ENCODE data around the gene CEP290. TPM values are rescaled to one million over a fixed set of nuclear protein-coding genes. Genes with fewer than 3 reads are reported as not detected.
"Not testable (repeated sequence)": the region's sequence is repeated elsewhere in the genome, so short reads cannot be mapped to it uniquely, and the experiment has no call there.

The CEP290 gene
- total RNA-seq, 4 donors from 2014 or later: 5.6 to 77.8 (median 16.3) TPM

DNA sequence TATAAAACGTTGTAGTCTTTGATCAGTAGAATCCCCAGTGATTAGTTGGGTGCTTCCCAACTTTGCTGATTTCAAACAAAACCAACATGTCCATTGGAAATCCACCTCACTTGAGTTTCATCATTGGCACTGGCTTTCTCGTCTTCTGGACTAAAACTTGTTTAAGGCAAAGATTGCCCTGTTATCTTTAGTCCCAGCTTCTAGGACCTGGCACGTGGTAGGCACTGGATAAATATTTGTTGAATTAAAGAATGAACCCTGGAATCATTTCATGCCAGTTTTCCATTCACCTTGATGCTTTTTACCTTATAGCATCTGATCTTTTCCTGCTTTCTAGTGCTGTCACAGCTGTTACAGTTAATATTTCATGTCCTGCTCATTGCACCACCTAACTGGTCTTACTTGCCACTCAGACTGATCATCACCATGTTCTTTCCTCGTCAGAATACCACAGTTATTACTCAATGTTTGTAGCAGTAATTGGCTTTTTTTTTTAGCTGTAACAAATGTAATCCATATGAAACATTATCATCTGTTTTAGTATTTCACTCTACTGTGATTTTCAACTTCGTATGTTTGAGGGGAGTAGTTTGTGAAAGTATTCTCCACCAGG is 105.4 kb downstream of the CEP290 start:
- no peak for DNase-seq
- Histone ChIP-seq H3K27me3 (no peaks in the 10 kb centered on the region), H3K4me1 (no peaks in the 10 kb centered on the region), H3K27ac (peak overlapping the region; percentile 73 to 83), H3K9me3 (no peaks in the 10 kb centered on the region), H3K4me3 (peak overlapping the region; percentile 71 to 90), H3K36me3 (no peaks in the 10 kb centered on the region)
- intact Hi-C loops (cut with DNase I; ENCODE audit: low total_unique reads): no loop called here
- TF ChIP-seq, protein P1, sequence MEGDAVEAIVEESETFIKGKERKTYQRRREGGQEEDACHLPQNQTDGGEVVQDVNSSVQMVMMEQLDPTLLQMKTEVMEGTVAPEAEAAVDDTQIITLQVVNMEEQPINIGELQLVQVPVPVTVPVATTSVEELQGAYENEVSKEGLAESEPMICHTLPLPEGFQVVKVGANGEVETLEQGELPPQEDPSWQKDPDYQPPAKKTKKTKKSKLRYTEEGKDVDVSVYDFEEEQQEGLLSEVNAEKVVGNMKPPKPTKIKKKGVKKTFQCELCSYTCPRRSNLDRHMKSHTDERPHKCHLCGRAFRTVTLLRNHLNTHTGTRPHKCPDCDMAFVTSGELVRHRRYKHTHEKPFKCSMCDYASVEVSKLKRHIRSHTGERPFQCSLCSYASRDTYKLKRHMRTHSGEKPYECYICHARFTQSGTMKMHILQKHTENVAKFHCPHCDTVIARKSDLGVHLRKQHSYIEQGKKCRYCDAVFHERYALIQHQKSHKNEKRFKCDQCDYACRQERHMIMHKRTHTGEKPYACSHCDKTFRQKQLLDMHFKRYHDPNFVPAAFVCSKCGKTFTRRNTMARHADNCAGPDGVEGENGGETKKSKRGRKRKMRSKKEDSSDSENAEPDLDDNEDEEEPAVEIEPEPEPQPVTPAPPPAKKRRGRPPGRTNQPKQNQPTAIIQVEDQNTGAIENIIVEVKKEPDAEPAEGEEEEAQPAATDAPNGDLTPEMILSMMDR (IDR thresholded peaks at IDR 0.05): no peak
- no peak for TF ChIP-seq POLR2A (IDR thresholded peaks at IDR 0.05)

DNA sequence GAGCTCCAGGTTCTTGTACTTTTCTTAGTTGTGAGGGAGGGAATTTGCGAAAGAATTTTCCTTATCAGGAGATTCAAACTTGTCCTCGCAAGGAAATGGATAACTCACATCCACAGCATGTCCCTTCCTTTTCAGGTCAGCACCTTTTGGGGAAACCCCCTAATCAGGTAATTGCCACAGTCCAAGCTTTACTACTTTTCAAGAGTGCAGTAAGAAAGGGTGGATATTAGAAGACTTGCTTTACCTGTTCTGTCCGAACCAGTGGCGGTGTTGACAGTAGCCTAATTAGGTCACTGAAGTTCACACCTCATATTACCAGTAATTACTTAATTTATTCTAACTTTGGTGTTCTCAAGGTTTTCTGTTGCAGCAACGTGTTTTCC is 106.0 kb downstream of the CEP290 start:
- H3K27me3 ChIP-seq: no peaks in the 10 kb centered on the region
- TF ChIP-seq POLR2A (IDR thresholded peaks at IDR 0.05): no peak
- TF ChIP-seq, protein P1 (IDR thresholded peaks at IDR 0.05): no peak
- intact Hi-C loops (cut with DNase I; ENCODE audit: low total_unique reads): no loop called here
- H3K27ac ChIP-seq: peak overlapping the region; percentile 73 to 83
- H3K4me3 ChIP-seq: peak overlapping the region; percentile 71 to 90
- no peaks in the 10 kb centered on the region for H3K36me3 ChIP-seq
- DNase-seq: no peak
- no peaks in the 10 kb centered on the region for H3K9me3 ChIP-seq
- no peaks in the 10 kb centered on the region for H3K4me1 ChIP-seq

DNA sequence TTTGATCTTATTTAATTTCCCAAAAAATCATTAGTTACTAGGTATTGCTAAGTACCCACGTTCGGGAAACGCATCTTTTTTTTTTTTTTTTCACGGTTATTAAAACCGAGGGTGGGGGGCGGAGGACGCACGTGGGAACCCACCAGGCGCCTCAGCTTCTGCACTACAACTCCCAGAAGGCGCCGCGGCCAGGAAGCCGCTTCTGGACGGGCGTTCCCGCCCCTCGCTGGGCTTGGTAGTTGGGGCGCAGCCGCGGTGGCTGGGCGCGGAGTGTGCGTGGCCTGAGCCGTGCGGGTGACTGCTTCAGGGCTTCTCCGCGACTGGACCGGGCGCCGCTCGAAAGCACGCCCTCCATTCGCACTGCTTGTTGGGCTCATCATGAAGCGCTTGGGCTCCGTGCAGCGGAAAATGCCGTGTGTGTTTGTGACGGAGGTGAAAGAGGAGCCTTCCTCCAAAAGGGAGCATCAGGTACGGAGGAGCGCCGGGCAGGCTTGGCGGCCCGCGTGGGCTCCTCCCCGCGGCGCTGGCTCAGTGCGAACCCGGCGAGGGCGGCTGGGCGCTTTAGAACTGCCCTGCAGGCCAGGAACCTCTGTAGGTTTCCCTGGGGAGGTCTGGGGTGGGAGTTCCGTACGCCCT is 106.5 kb downstream of the CEP290 start:
- Histone ChIP-seq H3K36me3 (no peaks in the 10 kb centered on the region), H3K4me1 (no peaks in the 10 kb centered on the region), H3K27ac (peak overlapping the region; percentile 73 to 83), H3K27me3 (no peaks in the 10 kb centered on the region), H3K9me3 (no peaks in the 10 kb centered on the region), H3K4me3 (peak overlapping the region; percentile 71 to 90)
- TF ChIP-seq, protein P1 (IDR thresholded peaks at IDR 0.05): no peak
- TF ChIP-seq POLR2A (IDR thresholded peaks at IDR 0.05): peak; percentile 83 to 92
- peak; percentile 87 for DNase-seq
- intact Hi-C loops (cut with DNase I; ENCODE audit: low total_unique reads): no loop called here

DNA sequence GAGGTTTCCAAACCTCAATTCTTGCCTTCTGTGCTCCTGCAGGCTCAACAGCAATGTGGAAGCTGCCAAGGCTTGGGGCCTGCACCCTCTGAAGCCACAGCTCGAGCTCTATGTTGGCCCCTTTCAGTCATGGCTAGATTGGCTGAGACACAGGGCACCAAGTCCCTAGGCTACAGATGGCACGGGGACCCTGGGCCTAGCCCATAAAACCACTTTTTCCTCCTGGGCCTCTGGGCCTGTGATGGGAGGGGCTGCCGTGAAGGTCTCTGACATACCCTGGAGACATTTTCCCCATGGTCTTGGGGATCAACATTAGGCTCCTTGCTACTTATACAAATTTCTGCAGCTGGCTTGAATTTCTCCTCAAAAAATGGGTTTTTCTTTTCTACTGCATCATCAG is 110.7 kb downstream of the CEP290 start:
- DNase-seq; H3K36me3 ChIP-seq; intact Hi-C loops (cut with DNase I; ENCODE audit: low total_unique reads); H3K4me1 ChIP-seq; H3K4me3 ChIP-seq; H3K9me3 ChIP-seq; H3K27me3 ChIP-seq; H3K27ac ChIP-seq: not testable (repeated sequence)

DNA sequence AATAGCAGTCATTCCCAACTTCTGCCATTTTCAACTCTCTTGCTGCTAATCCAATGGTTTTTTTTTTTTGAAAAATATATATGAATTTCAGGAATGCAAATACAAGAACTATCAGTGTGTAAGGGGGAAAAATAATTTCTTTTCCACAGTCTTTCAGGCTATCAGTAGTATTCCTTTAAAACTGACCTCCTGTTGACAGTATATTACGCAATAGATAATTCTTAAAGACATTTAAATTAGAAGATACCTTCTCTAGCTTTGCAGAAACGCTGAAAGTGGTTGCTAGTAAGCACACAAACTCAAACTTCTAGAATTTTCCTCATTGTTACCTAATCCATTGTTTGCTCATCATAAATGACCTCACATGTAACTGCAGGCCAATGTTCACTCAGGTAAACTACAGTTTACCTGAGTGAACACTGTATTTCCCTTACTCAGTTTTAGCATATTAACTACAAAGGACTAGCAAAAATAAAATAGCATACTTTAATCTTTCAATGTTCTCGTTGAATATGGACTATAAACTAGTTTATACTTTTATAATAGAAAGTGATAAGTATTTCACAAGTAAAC is 112.7 kb downstream of the CEP290 start, which contains the start of gene C12orf50:
Gene C12orf50 (minus strand): TSS at position 309 of the 573 bp plus-strand sequence. CDS start 2,439 bp downstream, outside the sequence.
- H3K4me3 ChIP-seq: no peak within 1 kb of the TSS
- intact Hi-C loops (cut with DNase I; ENCODE audit: low total_unique reads): no loop called here
- no peak for DNase-seq

More for the DNA sequence above, 112.7 kb downstream of the CEP290 start, which contains the start of gene C12orf50:
- Histone ChIP-seq H3K27me3 (no peaks in the 10 kb centered on the region), H3K27ac (no peak within 1 kb of the TSS), H3K4me1 (no peaks in the 10 kb centered on the region), H3K36me3 (no peaks in the 10 kb centered on the region), H3K9me3 (no peaks in the 10 kb centered on the region)
- TF ChIP-seq, protein P1 (IDR thresholded peaks at IDR 0.05): no peak
- no peak for TF ChIP-seq POLR2A (IDR thresholded peaks at IDR 0.05)

All from uterus (tissue), 4 donors.